HG03520 (cell line): ENCODE results near the gene RITA1.
A peak's percentile ranks its signal among the peaks of the same experiment; 100 is the strongest.

Experiments used
- ATAC-seq: cut with Tn5 transposase; IDR thresholded peaks from one replicate; pipeline ENCODE4 v1.9.1; 2021; ENCODE audit warnings: mild to moderate bottlenecking, moderate library complexity; ENCODE audit not compliant: unreplicated experiment

RITA1 gene

GRCh38 chr12:113173081-113173698 lies 12.3 kb upstream of the RITA1 start:
- ATAC-seq: no peak

GRCh38 chr12:113174461-113175384 lies 10.8 kb upstream of the RITA1 start:
- no peak for ATAC-seq

- ATAC-seq: no peak
These were observed 6.5 kb upstream of the RITA1 start for GRCh38 chr12:113179023-113179422.

GRCh38 chr12:113180333-113180732 lies 5.2 kb upstream of the RITA1 start:
- ATAC-seq: no peak

- ATAC-seq: no peak
These were observed 3.5 kb upstream of the RITA1 start for GRCh38 chr12:113181975-113182374.

- no peak for ATAC-seq
These were observed 2.4 kb upstream of the RITA1 start for GRCh38 chr12:113183030-113183589.

- peak; percentile 45 for ATAC-seq
These were observed 1.2 kb upstream of the RITA1 start for GRCh38 chr12:113184098-113184899.

- peak; percentile 78 for ATAC-seq
These were observed 681 bp upstream of the RITA1 start for GRCh38 chr12:113184900-113185179.

GRCh38 chr12:113186033-113186365 lies 478 bp downstream of the RITA1 start:
- no peak for ATAC-seq

- ATAC-seq: no peak
These were observed 1.3 kb downstream of the RITA1 start for GRCh38 chr12:113186666-113187325.

- ATAC-seq: no peak
These were observed 3.8 kb downstream of the RITA1 start for GRCh38 chr12:113189361-113189760.

- ATAC-seq: no peak
These were observed 5.2 kb downstream of the RITA1 start for GRCh38 chr12:113190761-113191160.

GRCh38 chr12:113191227-113191626 lies 5.7 kb downstream of the RITA1 start:
- no peak for ATAC-seq

- ATAC-seq: no peak
These were observed 9.5 kb downstream of the RITA1 start for GRCh38 chr12:113194971-113195391.

- no peak for ATAC-seq
These were observed 10.1 kb downstream of the RITA1 start for GRCh38 chr12:113195598-113195997.

- ATAC-seq: no peak
These were observed 11.1 kb downstream of the RITA1 start for GRCh38 chr12:113196582-113196981.

GRCh38 chr12:113196990-113197389 lies 11.5 kb downstream of the RITA1 start:
- ATAC-seq: no peak

- ATAC-seq: no peak
These were observed 12.1 kb downstream of the RITA1 start for GRCh38 chr12:113197518-113198077.

- no peak for ATAC-seq
These were observed 12.8 kb downstream of the RITA1 start for GRCh38 chr12:113198296-113198695.

- no peak for ATAC-seq
These were observed 14.7 kb downstream of the RITA1 start for GRCh38 chr12:113200021-113200797.
